ENCODE measurements around the gene TNNI2.

DNA sequence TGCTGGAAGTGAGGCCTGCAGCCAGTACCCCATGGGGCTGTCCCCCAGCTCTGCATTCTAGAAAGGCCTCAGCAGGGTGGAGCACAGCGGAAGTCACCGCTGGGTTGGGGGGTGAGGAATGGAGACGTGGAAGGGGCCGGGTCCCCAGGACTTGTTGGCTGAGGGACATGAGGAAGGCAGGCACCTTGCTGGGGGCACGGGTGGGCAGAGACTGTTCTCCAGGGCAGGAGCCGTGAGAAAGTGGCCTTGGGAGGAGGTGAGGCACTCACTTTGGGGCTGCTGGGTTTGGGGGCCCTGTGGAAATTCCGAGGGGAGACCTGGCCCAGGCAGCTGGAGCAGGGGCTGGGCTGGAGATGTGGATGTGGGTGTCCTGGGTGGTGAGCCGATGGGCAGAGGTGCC is 5.0 kb downstream of the TNNI2 start:
- no peak for TF ChIP-seq EZH2 (IDR thresholded peaks at IDR 0.05; ENCODE audit: low read length, unreplicated experiment)
- TF ChIP-seq, protein P1, sequence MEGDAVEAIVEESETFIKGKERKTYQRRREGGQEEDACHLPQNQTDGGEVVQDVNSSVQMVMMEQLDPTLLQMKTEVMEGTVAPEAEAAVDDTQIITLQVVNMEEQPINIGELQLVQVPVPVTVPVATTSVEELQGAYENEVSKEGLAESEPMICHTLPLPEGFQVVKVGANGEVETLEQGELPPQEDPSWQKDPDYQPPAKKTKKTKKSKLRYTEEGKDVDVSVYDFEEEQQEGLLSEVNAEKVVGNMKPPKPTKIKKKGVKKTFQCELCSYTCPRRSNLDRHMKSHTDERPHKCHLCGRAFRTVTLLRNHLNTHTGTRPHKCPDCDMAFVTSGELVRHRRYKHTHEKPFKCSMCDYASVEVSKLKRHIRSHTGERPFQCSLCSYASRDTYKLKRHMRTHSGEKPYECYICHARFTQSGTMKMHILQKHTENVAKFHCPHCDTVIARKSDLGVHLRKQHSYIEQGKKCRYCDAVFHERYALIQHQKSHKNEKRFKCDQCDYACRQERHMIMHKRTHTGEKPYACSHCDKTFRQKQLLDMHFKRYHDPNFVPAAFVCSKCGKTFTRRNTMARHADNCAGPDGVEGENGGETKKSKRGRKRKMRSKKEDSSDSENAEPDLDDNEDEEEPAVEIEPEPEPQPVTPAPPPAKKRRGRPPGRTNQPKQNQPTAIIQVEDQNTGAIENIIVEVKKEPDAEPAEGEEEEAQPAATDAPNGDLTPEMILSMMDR (conservative IDR thresholded peaks at IDR 0.05; ENCODE audit: low read depth, low read length), result no peak

Data from PC-3 (cell line).